IMR-90 (cell line): ENCODE data around the gene EDNRB. TPM values are rescaled to one million over a fixed set of nuclear protein-coding genes. Genes with fewer than 3 reads are reported as not detected.

Experiments used
- ATAC-seq: fragments of 200-7000 bp; cut with Tn5 transposase; 2 replicates; pipeline ENCODE4 v1.9.1; 2020; ENCODE audit warnings: low read depth, mild to moderate bottlenecking, moderate library complexity
- BruUV-seq: library from RNA; stranded (reverse); fragments of 400-500 nt; replicated peaks from 2 replicates; lab custom pipeline; 2021; lab: Mats Ljungman, UMichigan
- CTCF ChIA-PET: fragments of 300-600 bp; formaldehyde crosslinking; extraction: SDS; loops from one replicate; lab custom pipeline; 2021; ENCODE audit warnings: antibody characterized with exemption; lab: Yijun Ruan, JAX
- POLR2A ChIA-PET: fragments of 300-600 bp; sonication (Branson Sonifier 250); formaldehyde crosslinking; loops from one replicate; lab custom pipeline; 2022; ENCODE audit warnings: antibody characterized with exemption; ENCODE audit not compliant: unreplicated experiment; lab: Charles Lee
- DNase-seq: peaks from one replicate; pipeline ENCODE4 v3.0.0; 2013
- H2AFZ ChIP-seq: replicated peaks from 2 replicates; pipeline ENCODE3; 2013; ENCODE audit warnings: low read length, mild to moderate bottlenecking; ENCODE audit not compliant: poor library complexity
- H2AK5ac ChIP-seq: 2 replicates; pipeline ENCODE4 v1.6.1; 2013; ENCODE audit warnings: low read depth, low read length, inconsistent platforms
- H2AK9ac ChIP-seq: replicated peaks from 2 replicates; pipeline ENCODE3; 2013; ENCODE audit warnings: mild to moderate bottlenecking, low read depth, low read length, moderate library complexity; ENCODE audit not compliant: poor library complexity
- H2BK120ac ChIP-seq: 2 replicates; pipeline ENCODE4 v1.6.1; 2013; ENCODE audit warnings: low read depth, low read length, inconsistent platforms
- H2BK15ac ChIP-seq: 3 replicates; pipeline ENCODE4 v1.6.1; 2013; ENCODE audit warnings: low read depth, low read length, inconsistent platforms
- H2BK20ac ChIP-seq: 2 replicates; pipeline ENCODE4 v1.6.1; 2013; ENCODE audit warnings: low read depth, mild to moderate bottlenecking, inconsistent platforms, low read length, moderate library complexity
- H2BK5ac ChIP-seq: 2 replicates; pipeline ENCODE4 v1.6.1; 2013; ENCODE audit warnings: mild to moderate bottlenecking, low read depth, low read length, inconsistent platforms; ENCODE audit not compliant: poor library complexity, severe bottlenecking
- H3K14ac ChIP-seq: replicated peaks from 2 replicates; pipeline ENCODE4 v1.6.1; 2013; ENCODE audit warnings: low read depth, low read length, inconsistent platforms
- H3K18ac ChIP-seq: 2 replicates; pipeline ENCODE4 v1.6.1; 2013; ENCODE audit warnings: low read depth, low read length, control low read depth
- H3K23ac ChIP-seq: 2 replicates; pipeline ENCODE4 v1.6.1; 2013; ENCODE audit warnings: low read depth, low read length, inconsistent platforms
- H3K27ac ChIP-seq: 2 replicates; pipeline ENCODE4 v1.5.1; 2013; ENCODE audit warnings: mild to moderate bottlenecking, control low read depth, low read length; ENCODE audit not compliant: insufficient read depth
- H3K27me3 ChIP-seq: 2 replicates; pipeline ENCODE4 v1.6.1; 2013; ENCODE audit warnings: low read length; ENCODE audit not compliant: control insufficient read depth, insufficient read depth
- H3K36me3 ChIP-seq: 2 replicates; pipeline ENCODE4 v1.6.1; 2013; ENCODE audit warnings: low read length, mixed read lengths; ENCODE audit not compliant: control insufficient read depth, insufficient read depth
- H3K4ac ChIP-seq: 2 replicates; pipeline ENCODE4 v1.6.1; 2013; ENCODE audit warnings: low read depth, low read length, inconsistent platforms
- H3K4me1 ChIP-seq: 2 replicates; pipeline ENCODE4 v1.6.1; 2013; ENCODE audit warnings: low read length, mixed read lengths; ENCODE audit not compliant: control insufficient read depth, insufficient read depth
- H3K4me2 ChIP-seq: 2 replicates; pipeline ENCODE4 v1.6.1; 2013; ENCODE audit warnings: low read depth, mild to moderate bottlenecking, control low read depth, low read length, moderate library complexity
- H3K4me3 ChIP-seq: 2 replicates; pipeline ENCODE4 v1.5.1; 2013; ENCODE audit warnings: low read depth, mild to moderate bottlenecking, control low read depth, low read length, moderate library complexity; ENCODE audit not compliant: insufficient read depth
- H3K56ac ChIP-seq: 2 replicates; pipeline ENCODE4 v1.6.1; 2013; ENCODE audit warnings: low read length, inconsistent platforms; ENCODE audit not compliant: insufficient read depth; ENCODE audit errors: extremely low read depth
- H3K79me1 ChIP-seq, 2 experiments: 2 replicates each; pipeline ENCODE4 v1.6.1; 2013; ENCODE audit warnings: low read length in 2 of 2, inconsistent platforms in 1 of 2, low read depth in 1 of 2
- H3K9ac ChIP-seq: 2 replicates; pipeline ENCODE4 v1.6.1; 2013; ENCODE audit warnings: low read depth, low read length, control low read depth
- H3K9me1 ChIP-seq: 2 replicates; pipeline ENCODE4 v1.6.1; 2013; ENCODE audit warnings: low read length, inconsistent platforms; ENCODE audit not compliant: insufficient read depth
- H3K9me3 ChIP-seq: 2 replicates; pipeline ENCODE4 v1.6.1; 2013; ENCODE audit warnings: low read length; ENCODE audit not compliant: control insufficient read depth, insufficient read depth
- H4K20me1 ChIP-seq: 2 replicates; pipeline ENCODE4 v1.6.1; 2013; ENCODE audit warnings: low read length, inconsistent platforms; ENCODE audit not compliant: insufficient read depth
- H4K5ac ChIP-seq: 2 replicates; pipeline ENCODE4 v1.6.1; 2013; ENCODE audit warnings: mild to moderate bottlenecking, low read depth, low read length, control low read depth
- H4K8ac ChIP-seq, 2 experiments: 2 replicates each; pipeline ENCODE4 v1.6.1; 2013; ENCODE audit warnings: low read depth in 2 of 2, low read length in 2 of 2, control low read depth in 1 of 2, inconsistent platforms in 1 of 2
- H4K91ac ChIP-seq: 2 replicates; pipeline ENCODE4 v1.6.1; 2013; ENCODE audit warnings: low read depth, low read length, inconsistent platforms; ENCODE audit not compliant: insufficient read depth
- BHLHE40 ChIP-seq: fragments of 150-350 bp; IDR thresholded peaks from 2 replicates; pipeline ENCODE4 v1.6.1; 2016; ENCODE audit warnings: mild to moderate bottlenecking, low read depth, low read length
- CEBPB ChIP-seq: IDR thresholded peaks from 2 replicates; pipeline ENCODE4 v1.6.1; 2012; ENCODE audit warnings: low read depth, low read length, improper control_type of control experiment
- CHD1 ChIP-seq: IDR thresholded peaks from 2 replicates; pipeline ENCODE4 v1.6.1; 2012; ENCODE audit warnings: low read depth, low read length, improper control_type of control experiment
- FOS ChIP-seq: fragments of 150-350 bp; IDR thresholded peaks from 2 replicates; pipeline ENCODE4 v1.6.1; 2016; ENCODE audit warnings: low read depth, low read length
- MAFK ChIP-seq: IDR thresholded peaks from 2 replicates; pipeline ENCODE4 v1.6.1; 2012; ENCODE audit warnings: low read depth, low read length, improper control_type of control experiment
- NFE2L2 ChIP-seq: fragments of 150-350 bp; IDR thresholded peaks from 2 replicates; pipeline ENCODE4 v1.6.1; 2016; ENCODE audit warnings: low read depth, mild to moderate bottlenecking, low read length
- RAD21 ChIP-seq: IDR thresholded peaks from 2 replicates; pipeline ENCODE4 v1.6.1; 2012; ENCODE audit warnings: low read length, improper control_type of control experiment
- RCOR1 ChIP-seq: IDR thresholded peaks from 2 replicates; pipeline ENCODE4 v1.6.1; 2012; ENCODE audit warnings: mild to moderate bottlenecking, low read length, improper control_type of control experiment; ENCODE audit not compliant: insufficient replicate concordance
- RFX5 ChIP-seq: IDR thresholded peaks from 2 replicates; pipeline ENCODE4 v1.8.0; 2012; ENCODE audit warnings: low read depth, mild to moderate bottlenecking, low read length, moderate library complexity
- SMC3 ChIP-seq: fragments of 150-350 bp; IDR thresholded peaks from 2 replicates; pipeline ENCODE4 v1.6.1; 2016; ENCODE audit warnings: low read depth, mild to moderate bottlenecking, antibody characterized with exemption, low read length, moderate library complexity
- WGBS, 2 experiments: methylation state at CpG; one replicate each; pipeline versions ENCODE4 v1.1.5 to v1.1.7; 2013; ENCODE audit warnings: missing lambda C conversion rate in 2 of 2; ENCODE audit not compliant: insufficient read length in 1 of 2; ENCODE audit errors: extremely low coverage in 2 of 2; 5-methylcytosine and 5-hydroxymethylcytosine counted together
- dilution Hi-C: fragments of 300-500 bp; cut with HindIII; formaldehyde crosslinking; loops from one replicate; pipeline ENCODE4 v1.14.3; 2018; ENCODE audit warnings: low sequenced_read_pairs; ENCODE audit not compliant: unreplicated experiment
- in situ Hi-C: fragments of 300-500 bp; cut with MboI; formaldehyde crosslinking; loops from 3 replicates; pipeline ENCODE4 v1.14.3; 2019; ENCODE audit warnings: low sequenced_read_pairs, inconsistent platforms, mixed read lengths
- intact Hi-C: fragments of 100-400 bp; cut with micrococcal nuclease; formaldehyde crosslinking; loops from 2 replicates; pipeline ENCODE4 v1.10.0; 2022
- polyA plus RNA-seq, 3 experiments: library from polyadenylated mRNA; depleted of rRNA; stranded (reverse); fragments of >200 nt; gene quantifications; 2 replicates each; pipeline ENCODE4 v1.2.3, GENCODE V29; 2012; ENCODE audit warnings: low replicate concordance in 1 of 3
- total RNA-seq: library from RNA; depleted of rRNA; stranded (reverse); fragments of >200 nt; gene quantifications from 2 replicates; pipeline ENCODE4 v1.2.3, GENCODE V29; 2012
- TF ChIP-seq, protein P1 (sequence below): fragments of 150-350 bp; IDR thresholded peaks from 2 replicates; pipeline ENCODE4 v1.6.1; 2017; ENCODE audit warnings: mild to moderate bottlenecking, antibody characterized with exemption, low read length, low read depth
- TF ChIP-seq, protein P2 (sequence below): fragments of 150-350 bp; IDR thresholded peaks from 2 replicates; pipeline ENCODE4 v1.6.1; 2016; ENCODE audit warnings: low read depth, mild to moderate bottlenecking, low read length, moderate library complexity, borderline replicate concordance

The EDNRB gene
- total and polyA plus RNA-seq, 2 of the 4 experiments (the other 2 are of a cell fraction): under 0.01 to 0.09 TPM

DNA sequence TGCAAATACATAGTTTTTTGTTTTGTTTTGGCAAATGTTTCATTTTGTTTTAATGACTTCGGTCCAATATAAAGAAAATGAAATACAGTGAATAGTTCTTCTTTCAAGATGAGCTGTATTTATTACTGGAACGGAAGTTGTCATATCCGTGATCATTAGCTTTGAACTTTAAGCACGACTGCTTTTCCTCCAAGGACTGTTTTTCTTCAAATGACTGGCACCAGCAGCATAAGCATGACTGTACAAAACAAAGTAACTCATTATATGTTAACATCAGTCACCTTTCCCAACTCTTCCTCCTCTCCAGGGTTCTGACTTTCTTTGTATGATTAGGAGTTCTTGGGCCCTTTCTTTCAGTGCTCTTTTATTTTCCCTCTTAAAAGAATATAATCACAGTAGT, 20.5 kb downstream of the EDNRB start:
- no peak overlapping the region for H2BK5ac ChIP-seq
- H2AK9ac ChIP-seq: no peak overlapping the region
- H3K23ac ChIP-seq: no peak overlapping the region
- H3K36me3 ChIP-seq: peaks cover 4% of the 10 kb centered on the region; the same call in 1 of the 2 replicates
- dilution Hi-C loops (no loop called here), in situ Hi-C loops (no loop called here), intact Hi-C loops (no loop called here)
- CTCF ChIA-PET: interaction anchor here (1.6 kb wide), 1 partner anchor 9 kb away, joined by 3 read pairs; no protein-coding TSS in a partner anchor
- no TSS peak for BruUV-seq
- no peaks in the 10 kb centered on the region for H3K79me1 ChIP-seq
- H3K56ac ChIP-seq: no peak overlapping the region
- WGBS, 2 experiments: no CpG with 5 or more reads among the region's 4 CpGs
- peaks cover 1% of the 10 kb centered on the region; the same call in 1 of the 2 replicates for H3K4me1 ChIP-seq
- no peak overlapping the region for H4K91ac ChIP-seq
- H3K27ac ChIP-seq: no peak overlapping the region
- no peaks in the 10 kb centered on the region for H3K9me1 ChIP-seq
- no peak overlapping the region for H2AFZ ChIP-seq
- peak overlapping the region; percentile 51; the same call in 1 of the 2 replicates for H3K18ac ChIP-seq
- H3K9me3 ChIP-seq: peaks cover 3% of the 10 kb centered on the region; the same call in 1 of the 2 replicates
- H4K20me1 ChIP-seq: no peaks in the 10 kb centered on the region
- no peak overlapping the region for H3K14ac ChIP-seq
- H2BK20ac ChIP-seq: no peak overlapping the region
- no peak overlapping the region for H3K9ac ChIP-seq
- H3K4ac ChIP-seq: no peak overlapping the region
- DNase-seq (peak; percentile 16), ATAC-seq (no peak)
- no peaks in the 10 kb centered on the region for H3K27me3 ChIP-seq
- H2AK5ac ChIP-seq: no peak overlapping the region
- POLR2A ChIA-PET: no interaction called here
- H2BK15ac ChIP-seq: no peak overlapping the region
- no peak overlapping the region for H2BK120ac ChIP-seq
- no peak overlapping the region for H4K8ac ChIP-seq
- H3K4me3 ChIP-seq: no peak overlapping the region
- peak overlapping the region; percentile 57; the same call in 1 of the 2 replicates for H3K4me2 ChIP-seq
- no peak for TF ChIP-seq RAD21
- TF ChIP-seq MAFK: no peak
- TF ChIP-seq CEBPB: no peak
- TF ChIP-seq BHLHE40: no peak
- TF ChIP-seq, protein P1, sequence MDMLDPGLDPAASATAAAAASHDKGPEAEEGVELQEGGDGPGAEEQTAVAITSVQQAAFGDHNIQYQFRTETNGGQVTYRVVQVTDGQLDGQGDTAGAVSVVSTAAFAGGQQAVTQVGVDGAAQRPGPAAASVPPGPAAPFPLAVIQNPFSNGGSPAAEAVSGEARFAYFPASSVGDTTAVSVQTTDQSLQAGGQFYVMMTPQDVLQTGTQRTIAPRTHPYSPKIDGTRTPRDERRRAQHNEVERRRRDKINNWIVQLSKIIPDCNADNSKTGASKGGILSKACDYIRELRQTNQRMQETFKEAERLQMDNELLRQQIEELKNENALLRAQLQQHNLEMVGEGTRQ: no peak
- no peak for TF ChIP-seq CHD1
- no peak for TF ChIP-seq SMC3
- TF ChIP-seq RFX5: no peak
- no peak for TF ChIP-seq FOS
- TF ChIP-seq, protein P2, sequence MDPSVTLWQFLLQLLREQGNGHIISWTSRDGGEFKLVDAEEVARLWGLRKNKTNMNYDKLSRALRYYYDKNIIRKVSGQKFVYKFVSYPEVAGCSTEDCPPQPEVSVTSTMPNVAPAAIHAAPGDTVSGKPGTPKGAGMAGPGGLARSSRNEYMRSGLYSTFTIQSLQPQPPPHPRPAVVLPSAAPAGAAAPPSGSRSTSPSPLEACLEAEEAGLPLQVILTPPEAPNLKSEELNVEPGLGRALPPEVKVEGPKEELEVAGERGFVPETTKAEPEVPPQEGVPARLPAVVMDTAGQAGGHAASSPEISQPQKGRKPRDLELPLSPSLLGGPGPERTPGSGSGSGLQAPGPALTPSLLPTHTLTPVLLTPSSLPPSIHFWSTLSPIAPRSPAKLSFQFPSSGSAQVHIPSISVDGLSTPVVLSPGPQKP: no peak
- TF ChIP-seq RCOR1: no peak
- no peak for TF ChIP-seq NFE2L2
- no peak overlapping the region; the same call in 1 of the 2 replicates for H4K5ac ChIP-seq
